SW 1271 (cell line): ENCODE measurements around the gene RANBP3L.
"Not testable (repeated sequence)": the region's sequence is repeated elsewhere in the genome, so short reads cannot be mapped to it uniquely, and the experiment has no call there.

ENCODE experiments used
- DNase-seq, 2 experiments: peaks; one replicate each; lab custom pipeline; 2025; lab: John Stamatoyannopoulos, UW

Gene RANBP3L

GRCh38 chr5:36301858-36302603 lies at the start of gene RANBP3L:
TSS of gene RANBP3L (minus strand) at chr5:36301902. CDS start at chr5:36301416, 486 bp downstream.
- DNase-seq, result peak in 1 of 2 experiments; percentile 45

DNA sequence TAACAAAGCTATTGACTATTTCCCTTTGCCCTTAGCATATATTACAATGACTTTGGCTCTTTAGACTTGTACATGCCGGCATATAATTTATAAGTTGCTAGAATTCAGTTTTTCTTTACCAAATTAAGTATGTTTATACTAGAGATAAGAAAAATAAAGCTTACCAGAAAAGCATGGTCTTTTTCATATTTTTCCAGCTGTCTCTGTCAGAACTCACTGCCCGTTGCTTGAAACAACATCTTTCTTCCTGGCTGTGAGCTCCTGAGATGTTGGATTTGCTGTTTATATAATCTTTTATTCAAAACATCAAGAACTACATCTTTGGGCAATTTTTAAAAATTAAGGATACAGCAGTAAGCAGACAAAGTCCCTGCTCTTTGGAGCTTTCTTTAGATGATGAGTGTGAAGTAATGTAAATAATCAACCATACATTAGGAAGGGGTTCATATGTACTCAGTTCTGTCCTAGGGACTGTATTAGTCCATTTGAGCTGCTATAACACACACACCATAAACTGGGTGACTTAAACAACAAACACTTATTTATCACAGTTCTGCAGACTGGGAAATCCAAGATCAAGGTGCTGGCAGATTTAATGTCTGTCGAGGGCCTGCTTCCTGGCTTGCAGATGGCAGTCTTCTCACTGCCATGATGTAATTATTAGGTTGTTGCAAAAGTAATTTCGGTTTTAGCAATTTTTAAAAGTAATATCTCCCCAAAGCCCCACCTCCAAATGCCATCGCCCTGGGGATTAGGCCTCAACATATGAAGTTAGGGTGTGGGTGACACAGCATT lies 45.4 kb upstream of the RANBP3L start:
- DNase-seq, result no peak

DNA sequence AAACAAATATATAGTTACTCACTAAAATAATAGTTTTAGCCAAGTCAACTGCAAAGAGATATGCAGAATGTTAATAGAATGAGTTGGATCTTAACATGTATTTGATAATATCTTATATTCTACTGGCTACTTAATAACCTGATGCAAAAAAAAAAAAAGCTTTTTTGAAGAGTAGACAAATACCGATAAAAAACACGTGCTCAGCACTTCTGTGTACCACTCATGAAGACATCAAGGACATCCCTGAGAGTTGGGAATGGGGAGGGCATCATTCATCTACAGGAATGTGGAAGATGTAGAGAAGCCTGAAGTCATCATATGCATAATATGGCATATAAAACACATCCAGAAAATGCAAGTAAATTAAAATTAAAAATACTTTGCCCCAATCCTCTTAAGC lies 43.2 kb upstream of the RANBP3L start:
- no peak for DNase-seq

GRCh38 chr5:36341720-36342119 lies 40.0 kb upstream of the RANBP3L start:
- DNase-seq, result not testable (repeated sequence)

- DNase-seq, result no peak
These were observed 35.9 kb upstream of the RANBP3L start for GRCh38 chr5:36337597-36337996.

- no peak for DNase-seq
These were observed 32.6 kb upstream of the RANBP3L start for GRCh38 chr5:36334315-36334714.

- DNase-seq, result not testable (repeated sequence)
These were observed 31.0 kb upstream of the RANBP3L start for GRCh38 chr5:36332720-36333119.

DNA sequence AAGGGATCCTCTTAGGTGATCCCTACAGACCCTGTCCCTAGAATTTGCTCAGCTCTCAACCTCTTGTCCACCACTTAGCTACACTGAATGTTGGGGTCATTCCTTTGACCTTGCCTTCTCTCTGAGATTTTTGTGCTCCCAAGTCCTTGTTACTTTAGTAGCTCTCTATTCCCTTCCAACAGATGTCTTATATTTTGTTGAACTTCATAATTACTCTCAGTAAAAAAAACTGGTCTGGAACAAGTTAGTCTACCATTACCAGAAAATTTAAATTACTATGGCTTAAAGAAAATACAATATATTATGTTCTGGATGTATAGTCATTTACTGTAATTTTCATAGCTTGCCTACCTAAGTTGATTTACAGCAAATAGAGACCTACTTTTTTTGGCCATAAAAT lies 23.5 kb upstream of the RANBP3L start:
- DNase-seq, result no peak

- DNase-seq, result no peak
These were observed 22.5 kb upstream of the RANBP3L start for GRCh38 chr5:36323926-36324781.

DNA sequence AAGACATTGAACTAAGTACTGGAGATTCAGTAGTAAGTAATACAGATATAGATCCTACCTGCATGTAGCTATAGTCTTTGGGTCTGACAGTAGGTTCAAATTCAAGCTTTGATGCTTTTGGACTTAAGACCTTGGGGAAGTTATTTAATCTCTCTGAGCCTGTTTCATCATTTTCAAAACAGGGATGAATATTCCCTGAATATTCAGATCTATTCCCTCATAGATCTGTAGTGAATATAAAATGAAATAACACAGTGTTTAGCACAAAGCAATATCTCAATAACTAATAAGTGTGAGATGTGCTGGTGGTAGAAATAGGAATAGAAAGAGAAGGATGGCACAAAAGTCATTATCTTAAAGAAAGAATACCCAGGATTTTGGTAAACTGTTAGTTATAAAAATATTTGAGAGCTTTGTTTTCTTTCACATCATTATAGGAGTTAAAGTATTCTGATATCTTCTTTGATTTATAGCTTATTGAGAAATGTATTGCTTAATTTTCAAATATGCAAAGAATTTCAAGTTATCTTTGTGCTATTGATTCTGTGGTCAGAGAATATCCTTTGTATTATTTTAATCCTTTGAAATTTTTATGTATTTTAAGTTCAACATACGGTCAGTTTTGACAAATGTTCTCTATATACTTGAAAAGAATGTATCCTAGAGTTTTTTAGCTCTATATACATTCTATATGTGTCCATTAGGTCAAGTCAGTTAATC lies 11.4 kb upstream of the RANBP3L start:
- DNase-seq, result no peak

- DNase-seq, result no peak
These were observed 10.3 kb upstream of the RANBP3L start for GRCh38 chr5:36311956-36312355.

- DNase-seq, result no peak
These were observed 8.4 kb upstream of the RANBP3L start for GRCh38 chr5:36310138-36310537.

- peak in 1 of 2 experiments; percentile 50 for DNase-seq
These were observed 4.0 kb upstream of the RANBP3L start for GRCh38 chr5:36305571-36306326.

GRCh38 chr5:36304095-36304805 lies 2.5 kb upstream of the RANBP3L start:
- DNase-seq, result no peak

DNA sequence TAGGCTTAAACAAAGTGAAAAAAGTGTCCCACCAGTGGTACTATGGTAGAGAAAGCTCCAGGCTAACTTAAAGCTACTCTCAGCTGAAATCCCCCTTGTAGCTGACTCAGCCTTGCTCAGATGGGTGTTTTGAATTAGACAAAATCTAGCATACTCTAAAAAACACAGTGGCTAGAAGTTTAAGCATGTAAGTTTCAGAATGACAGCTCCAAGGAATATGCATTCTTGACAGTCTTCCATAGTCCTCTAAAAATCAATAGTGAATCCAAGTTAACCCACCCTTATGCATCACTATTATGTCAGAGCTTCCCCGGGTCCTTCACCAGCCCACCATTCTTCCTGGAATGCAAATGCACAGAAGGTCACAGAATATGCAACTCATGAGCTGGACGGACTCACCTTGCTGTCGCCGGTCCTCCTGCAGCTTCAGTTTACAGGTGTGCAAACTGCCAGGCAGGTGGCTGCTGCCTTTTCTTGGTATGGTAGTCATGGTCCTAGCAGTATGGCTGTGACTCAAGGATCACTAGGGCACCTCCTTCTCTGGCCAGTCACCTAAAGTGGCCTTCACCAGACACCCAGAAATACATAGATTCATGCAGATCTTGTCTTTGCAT lies 668 bp downstream of the RANBP3L start:
- DNase-seq, result no peak

- DNase-seq, result no peak
These were observed 1.3 kb downstream of the RANBP3L start for GRCh38 chr5:36300191-36300926.

DNA sequence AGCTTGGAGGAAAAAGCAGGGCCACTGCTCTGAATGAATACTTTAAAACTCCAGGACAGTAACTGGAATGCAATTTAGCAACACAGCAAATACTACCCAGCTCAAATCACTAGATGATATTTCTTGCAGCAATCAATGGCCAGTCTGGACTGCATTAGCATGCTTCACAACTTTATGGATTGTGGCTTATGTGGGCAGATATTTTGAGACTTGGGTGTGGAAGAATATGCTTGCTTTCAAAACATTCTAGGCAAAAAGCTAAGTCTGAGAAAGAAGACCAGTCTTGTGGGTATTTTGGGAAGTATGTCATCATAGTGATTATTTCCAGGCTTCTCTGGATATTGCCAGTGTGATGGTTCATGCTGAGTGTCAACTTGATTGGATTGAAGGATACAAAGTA lies 3.1 kb downstream of the RANBP3L start:
- DNase-seq, result no peak

GRCh38 chr5:36297653-36298052 lies 4.0 kb downstream of the RANBP3L start:
- no peak for DNase-seq
